Measurements from ENCODE around the gene AGXT2.

- TF ChIP-seq POLR2A (IDR thresholded peaks at IDR 0.05) (no peak), POLR2AphosphoS5 (IDR thresholded peaks at IDR 0.05) (no peak)
Observed at GRCh38 chr5:35004200-35004599, 43.5 kb downstream of the AGXT2 start.
